Kidney epithelial cell (primary cell): ENCODE measurements around the gene SRRT. TPM values are rescaled to one million over a fixed set of nuclear protein-coding genes. Genes with fewer than 3 reads are reported as not detected.
"Not testable (repeated sequence)": the region's sequence is repeated elsewhere in the genome, so short reads cannot be mapped to it uniquely, and the experiment has no call there.

Experiments
- DNase-seq: peaks from one replicate; pipeline ENCODE4 v3.0.0-alpha.2; 2010; ENCODE audit warnings: low read depth
- H3K27me3 ChIP-seq: 2 replicates; pipeline ENCODE4 v1.6.0; 2011; ENCODE audit warnings: low read length; ENCODE audit not compliant: control insufficient read depth, insufficient read depth
- H3K36me3 ChIP-seq: 2 replicates; pipeline ENCODE4 v1.5.1; 2011; ENCODE audit warnings: low read length; ENCODE audit not compliant: control insufficient read depth, insufficient read depth
- H3K4me3 ChIP-seq: 2 replicates; pipeline ENCODE4 v1.5.1; 2011; ENCODE audit warnings: low read depth, mild to moderate bottlenecking, control low read depth, low read length
- total RNA-seq: library from RNA; depleted of rRNA; stranded (reverse); fragments of >200 nt; gene quantifications from 2 replicates; pipeline ENCODE4 v1.2.3, GENCODE V29; 2015
- TF ChIP-seq, protein P1 (sequence below): IDR thresholded peaks from 2 replicates; pipeline ENCODE4 v1.5.1; 2011; ENCODE audit warnings: mild to moderate bottlenecking, moderate library complexity, low read length, control low read depth, inconsistent platforms; ENCODE audit not compliant: insufficient read depth, poor library complexity, severe bottlenecking

Gene SRRT
- total RNA-seq, 1 donor from 2014 or later, result 65.9 TPM

DNA sequence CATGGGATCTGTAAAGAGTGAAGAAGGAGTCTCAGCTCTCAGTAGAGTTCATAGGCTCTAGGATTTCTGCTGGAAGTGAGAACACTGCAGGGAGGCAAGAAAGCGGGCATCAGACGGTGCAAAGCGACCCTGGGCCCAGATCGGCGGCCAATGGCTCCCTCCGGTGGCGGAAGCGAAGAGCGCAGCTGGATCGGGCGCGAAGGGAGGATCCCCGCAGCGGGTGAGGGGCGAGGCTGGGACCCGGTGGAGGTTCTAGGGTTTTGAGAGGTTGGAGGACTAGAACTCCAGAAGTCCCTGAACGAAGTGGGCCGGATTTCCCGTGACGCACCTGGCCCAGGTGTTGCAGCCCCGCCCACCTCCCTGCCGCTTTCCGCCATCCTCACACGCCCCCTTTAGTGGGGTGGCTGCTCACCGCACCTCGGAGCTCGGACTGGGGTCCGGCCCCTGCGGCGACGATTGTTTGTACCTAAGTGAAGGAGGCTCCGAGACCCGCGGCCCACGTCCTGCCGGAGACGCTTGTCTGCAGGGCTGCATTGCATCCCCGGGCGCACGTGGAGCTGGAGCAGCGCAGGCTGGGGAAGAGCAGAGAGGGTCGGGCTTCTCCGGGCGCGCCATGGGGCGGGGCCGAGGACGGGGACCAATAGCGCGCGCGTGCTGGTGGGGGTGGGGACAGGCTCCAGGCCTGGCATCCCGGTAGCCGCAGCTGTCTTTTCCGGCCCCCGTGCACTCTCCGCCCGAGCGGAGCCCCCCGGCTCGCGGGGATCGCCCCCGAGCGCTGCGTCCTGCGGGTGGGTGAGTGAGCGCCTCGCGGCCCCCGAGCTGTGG, 22.6 kb upstream of the SRRT start, which contains the start of gene SLC12A9:
Gene SLC12A9, plus strand, starts transcription at position 666 of the 825 bp plus-strand sequence. CDS start 1,485 bp downstream, outside the sequence.
- no peaks in the 10 kb centered on the region for H3K27me3 ChIP-seq
- no peaks in the 10 kb centered on the region for H3K36me3 ChIP-seq
- peak within 1 kb of the TSS; percentile 70 for H3K4me3 ChIP-seq
- TF ChIP-seq, protein P1, sequence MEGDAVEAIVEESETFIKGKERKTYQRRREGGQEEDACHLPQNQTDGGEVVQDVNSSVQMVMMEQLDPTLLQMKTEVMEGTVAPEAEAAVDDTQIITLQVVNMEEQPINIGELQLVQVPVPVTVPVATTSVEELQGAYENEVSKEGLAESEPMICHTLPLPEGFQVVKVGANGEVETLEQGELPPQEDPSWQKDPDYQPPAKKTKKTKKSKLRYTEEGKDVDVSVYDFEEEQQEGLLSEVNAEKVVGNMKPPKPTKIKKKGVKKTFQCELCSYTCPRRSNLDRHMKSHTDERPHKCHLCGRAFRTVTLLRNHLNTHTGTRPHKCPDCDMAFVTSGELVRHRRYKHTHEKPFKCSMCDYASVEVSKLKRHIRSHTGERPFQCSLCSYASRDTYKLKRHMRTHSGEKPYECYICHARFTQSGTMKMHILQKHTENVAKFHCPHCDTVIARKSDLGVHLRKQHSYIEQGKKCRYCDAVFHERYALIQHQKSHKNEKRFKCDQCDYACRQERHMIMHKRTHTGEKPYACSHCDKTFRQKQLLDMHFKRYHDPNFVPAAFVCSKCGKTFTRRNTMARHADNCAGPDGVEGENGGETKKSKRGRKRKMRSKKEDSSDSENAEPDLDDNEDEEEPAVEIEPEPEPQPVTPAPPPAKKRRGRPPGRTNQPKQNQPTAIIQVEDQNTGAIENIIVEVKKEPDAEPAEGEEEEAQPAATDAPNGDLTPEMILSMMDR, result peak; percentile 97
- DNase-seq, result no peak

DNA sequence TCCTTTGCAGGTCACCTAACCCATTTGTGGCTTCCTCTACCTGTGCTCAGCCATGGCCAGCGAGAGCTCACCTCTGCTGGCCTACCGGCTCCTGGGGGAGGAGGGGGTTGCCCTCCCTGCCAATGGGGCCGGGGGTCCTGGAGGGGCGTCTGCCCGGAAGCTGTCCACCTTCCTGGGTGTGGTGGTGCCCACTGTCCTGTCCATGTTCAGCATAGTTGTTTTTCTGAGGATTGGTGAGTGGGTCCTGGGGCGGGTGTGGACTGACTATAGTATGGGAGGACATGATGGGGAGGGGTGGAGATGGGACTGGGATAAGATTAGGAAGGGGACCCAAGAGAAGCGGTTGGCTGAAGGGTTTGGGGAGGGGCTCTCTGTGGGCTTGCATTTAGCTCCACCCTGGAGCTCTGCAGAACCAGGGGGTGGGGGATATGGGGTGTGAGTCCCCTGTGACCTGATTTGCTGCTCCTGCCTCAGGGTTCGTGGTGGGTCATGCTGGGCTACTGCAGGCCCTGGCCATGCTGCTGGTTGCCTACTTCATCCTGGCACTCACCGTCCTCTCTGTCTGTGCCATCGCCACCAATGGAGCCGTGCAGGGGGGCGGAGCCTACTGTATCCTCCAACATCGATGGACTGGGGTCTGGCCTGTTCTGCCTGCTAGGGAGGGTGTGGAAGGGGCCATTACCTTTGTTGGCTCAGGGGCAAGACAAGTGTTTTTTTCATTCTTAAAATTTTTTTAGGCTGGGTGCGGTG, 20.6 kb upstream of the SRRT start:
- DNase-seq, result no peak
- TF ChIP-seq, protein P1, result no peak
- no peaks in the 10 kb centered on the region for H3K27me3 ChIP-seq
- H3K36me3 ChIP-seq, result no peaks in the 10 kb centered on the region
- no peak overlapping the region for H3K4me3 ChIP-seq

DNA sequence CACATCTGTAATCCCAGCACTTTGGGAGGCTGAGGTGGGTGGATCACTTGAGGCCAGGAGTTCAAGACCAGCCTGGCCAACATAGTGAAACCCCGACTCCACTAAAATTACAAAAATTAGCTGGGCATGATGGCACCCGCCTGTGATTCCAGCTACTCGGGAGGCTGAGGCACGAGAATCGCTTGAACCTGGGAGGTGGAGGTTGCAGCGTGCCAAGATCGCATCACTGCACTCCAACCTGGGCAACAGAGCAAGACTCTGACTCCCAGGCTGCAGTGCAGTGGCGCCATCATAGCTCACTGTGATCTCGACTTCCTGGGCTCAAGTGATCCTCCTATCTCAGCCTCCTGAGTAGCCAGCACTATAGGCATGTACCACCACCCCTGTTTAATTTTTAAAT, 20.0 kb upstream of the SRRT start:
- not testable (repeated sequence) for DNase-seq, H3K36me3 ChIP-seq, H3K4me3 ChIP-seq, H3K27me3 ChIP-seq

DNA sequence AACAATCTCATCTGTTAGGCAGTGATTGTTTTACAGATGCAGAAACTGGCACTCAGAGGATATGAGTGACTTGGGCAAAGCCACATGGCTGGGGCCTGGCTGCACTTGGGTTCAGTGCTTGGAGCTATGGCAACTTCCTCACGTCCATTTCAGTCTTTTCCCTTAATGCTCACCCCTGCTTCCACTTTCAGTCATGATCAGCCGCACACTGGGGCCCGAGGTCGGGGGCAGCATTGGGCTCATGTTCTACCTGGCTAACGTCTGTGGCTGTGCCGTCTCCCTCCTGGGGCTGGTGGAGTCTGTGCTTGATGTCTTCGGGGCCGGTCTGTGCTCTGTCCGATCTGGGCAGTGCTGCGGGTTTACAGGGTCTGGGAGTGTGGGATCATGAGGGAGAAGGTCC, 19.4 kb upstream of the SRRT start:
- TF ChIP-seq, protein P1, result no peak
- no peaks in the 10 kb centered on the region for H3K36me3 ChIP-seq
- DNase-seq, result no peak
- no peak overlapping the region for H3K4me3 ChIP-seq
- H3K27me3 ChIP-seq, result no peaks in the 10 kb centered on the region

DNA sequence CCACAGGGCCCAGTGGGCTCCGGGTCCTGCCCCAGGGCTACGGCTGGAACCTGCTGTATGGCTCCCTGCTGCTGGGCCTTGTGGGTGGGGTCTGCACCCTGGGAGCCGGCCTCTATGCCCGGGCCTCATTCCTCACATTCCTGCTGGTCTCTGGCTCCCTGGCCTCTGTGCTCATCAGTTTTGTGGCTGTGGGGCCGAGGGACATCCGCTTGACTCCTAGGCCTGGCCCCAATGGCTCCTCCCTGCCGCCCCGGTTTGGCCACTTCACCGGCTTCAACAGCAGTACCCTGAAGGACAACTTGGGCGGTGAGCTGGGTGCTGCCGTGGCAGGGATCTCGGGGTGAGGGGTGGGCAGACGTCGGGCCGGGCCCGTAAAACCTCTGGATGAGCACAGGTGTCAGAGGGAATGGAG, 18.0 kb upstream of the SRRT start:
- no peak overlapping the region for H3K4me3 ChIP-seq
- H3K36me3 ChIP-seq, result no peaks in the 10 kb centered on the region
- DNase-seq, result no peak
- TF ChIP-seq, protein P1, result no peak
- no peaks in the 10 kb centered on the region for H3K27me3 ChIP-seq

DNA sequence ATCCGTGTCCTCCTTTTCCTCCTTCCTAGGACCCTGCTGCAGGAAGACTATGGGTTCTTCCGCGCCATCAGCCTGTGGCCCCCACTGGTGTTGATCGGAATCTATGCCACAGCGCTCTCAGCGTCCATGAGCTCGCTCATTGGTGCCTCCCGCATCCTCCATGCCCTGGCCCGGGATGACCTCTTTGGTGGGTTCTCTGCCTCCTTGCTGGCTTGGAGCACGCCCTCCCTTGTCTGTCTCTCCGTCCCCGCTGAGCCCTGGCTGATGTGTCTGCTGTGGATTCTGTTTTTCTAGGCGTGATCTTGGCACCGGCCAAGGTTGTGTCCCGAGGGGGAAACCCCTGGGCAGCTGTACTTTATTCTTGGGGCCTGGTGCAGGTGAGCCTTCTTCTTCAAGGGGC, 15.0 kb upstream of the SRRT start:
- no peaks in the 10 kb centered on the region for H3K27me3 ChIP-seq
- TF ChIP-seq, protein P1, result no peak
- no peaks in the 10 kb centered on the region for H3K36me3 ChIP-seq
- DNase-seq, result no peak
- no peak overlapping the region for H3K4me3 ChIP-seq
